ENCODE results near the gene TNFRSF25. TPM values are rescaled to one million over a fixed set of nuclear protein-coding genes. Genes with fewer than 3 reads are reported as not detected.

Gene TNFRSF25
- total RNA-seq, 1 donor from 2014 or later = 20.5 TPM

DNA sequence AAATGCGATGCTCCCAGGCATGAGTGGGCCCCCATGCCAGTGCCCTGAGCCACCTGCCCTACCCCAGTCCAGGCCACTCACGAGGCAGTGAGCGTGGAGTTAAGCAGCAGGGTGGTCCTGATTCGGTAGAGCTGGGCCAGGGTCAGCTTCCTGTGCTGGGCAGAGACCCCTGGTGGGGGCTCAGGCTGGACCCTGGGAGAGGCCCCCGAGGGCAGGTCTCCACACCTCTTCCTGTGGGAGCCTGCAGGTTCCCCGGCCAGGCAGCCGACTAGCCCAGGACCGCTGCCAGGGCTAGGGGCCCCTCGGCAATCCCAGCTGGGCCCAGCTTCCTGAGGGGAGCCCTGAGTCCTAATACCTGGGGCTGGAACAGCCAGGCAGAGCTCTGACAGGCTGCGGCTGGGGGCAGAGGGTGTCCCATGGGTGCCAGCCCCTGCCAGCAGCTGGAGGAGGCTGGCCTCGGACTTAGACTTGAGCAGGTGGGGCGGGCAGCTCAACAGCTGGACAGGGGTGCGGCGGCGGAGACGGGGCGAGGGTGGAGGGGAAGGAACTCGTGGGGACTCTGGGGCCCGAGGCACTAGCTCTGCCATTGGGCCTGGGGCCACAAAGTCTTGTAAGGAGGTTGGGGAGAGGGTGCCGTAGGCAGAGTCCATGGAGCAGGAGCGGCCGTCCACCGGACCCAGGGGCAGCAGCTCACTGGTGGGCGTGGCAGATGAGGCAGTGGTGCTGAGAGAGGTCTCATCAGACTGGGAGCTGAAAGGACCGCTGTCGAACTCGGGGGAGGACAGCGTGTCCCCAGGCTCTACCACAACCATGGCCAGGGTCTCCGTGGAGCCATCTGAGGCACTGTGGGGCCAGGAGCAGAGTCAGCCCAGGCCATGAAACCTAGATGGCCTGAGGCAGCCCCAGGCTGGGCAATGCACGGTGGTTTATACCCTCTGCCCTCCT is 2.0 kb upstream of the TNFRSF25 start:
- FAIRE-seq (no peak), DNase-seq (ENCODE audit: low read depth) (no peak)
- no peak overlapping the region for H3K4me3 ChIP-seq (ENCODE audit: low read depth, low read length)
- H3K27me3 ChIP-seq (ENCODE audit: control insufficient read depth, insufficient read depth, low read length) = no peaks in the 10 kb centered on the region
- peaks cover 58% of the 10 kb centered on the region for H3K36me3 ChIP-seq (ENCODE audit: control insufficient read depth, insufficient read depth, low read length)
- no peak for TF ChIP-seq CTCF (IDR thresholded peaks at IDR 0.05; ENCODE audit: insufficient read depth, low read length, severe bottlenecking)

GRCh38 chr1:6467224-6467623 is 1.3 kb upstream of the TNFRSF25 start:
- TF ChIP-seq CTCF (IDR thresholded peaks at IDR 0.05; ENCODE audit: insufficient read depth, low read length, severe bottlenecking) = no peak

DNA sequence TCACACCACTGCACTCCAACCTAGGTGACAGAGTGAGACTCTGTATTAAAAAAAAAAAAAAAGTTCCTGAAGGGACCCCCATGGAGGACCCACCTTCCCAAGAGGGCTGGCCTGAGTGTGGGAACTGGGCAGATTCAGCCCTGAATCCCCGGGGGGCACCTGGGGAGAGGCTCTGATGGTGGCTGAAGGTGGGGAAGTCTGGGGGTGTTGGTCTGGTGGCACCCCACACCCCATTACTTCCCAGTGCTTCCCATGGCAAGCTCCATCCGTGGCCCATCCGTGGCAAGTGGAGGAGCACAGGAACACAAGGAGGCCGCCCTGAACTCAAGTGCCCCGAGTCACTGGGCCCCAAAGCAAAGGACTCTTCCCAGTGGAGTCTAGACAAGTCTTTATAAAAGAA is 778 bp upstream of the TNFRSF25 start:
- H3K4me3 ChIP-seq (ENCODE audit: low read depth, low read length) = no peak overlapping the region
- DNase-seq (ENCODE audit: low read depth) = no peak
- no peaks in the 10 kb centered on the region for H3K27me3 ChIP-seq (ENCODE audit: control insufficient read depth, insufficient read depth, low read length)
- no peak for TF ChIP-seq CTCF (IDR thresholded peaks at IDR 0.05; ENCODE audit: insufficient read depth, low read length, severe bottlenecking)
- FAIRE-seq = no peak
- peaks cover 64% of the 10 kb centered on the region for H3K36me3 ChIP-seq (ENCODE audit: control insufficient read depth, insufficient read depth, low read length)

More at GRCh38 chr1:6467224-6467623, 1.3 kb upstream of the TNFRSF25 start:
- Histone ChIP-seq H3K27me3 (ENCODE audit: control insufficient read depth, insufficient read depth, low read length) (no peaks in the 10 kb centered on the region), H3K36me3 (ENCODE audit: control insufficient read depth, insufficient read depth, low read length) (peaks cover 59% of the 10 kb centered on the region), H3K4me3 (ENCODE audit: low read depth, low read length) (no peak overlapping the region)
- DNase-seq (ENCODE audit: low read depth) (no peak), FAIRE-seq (no peak)

DNA sequence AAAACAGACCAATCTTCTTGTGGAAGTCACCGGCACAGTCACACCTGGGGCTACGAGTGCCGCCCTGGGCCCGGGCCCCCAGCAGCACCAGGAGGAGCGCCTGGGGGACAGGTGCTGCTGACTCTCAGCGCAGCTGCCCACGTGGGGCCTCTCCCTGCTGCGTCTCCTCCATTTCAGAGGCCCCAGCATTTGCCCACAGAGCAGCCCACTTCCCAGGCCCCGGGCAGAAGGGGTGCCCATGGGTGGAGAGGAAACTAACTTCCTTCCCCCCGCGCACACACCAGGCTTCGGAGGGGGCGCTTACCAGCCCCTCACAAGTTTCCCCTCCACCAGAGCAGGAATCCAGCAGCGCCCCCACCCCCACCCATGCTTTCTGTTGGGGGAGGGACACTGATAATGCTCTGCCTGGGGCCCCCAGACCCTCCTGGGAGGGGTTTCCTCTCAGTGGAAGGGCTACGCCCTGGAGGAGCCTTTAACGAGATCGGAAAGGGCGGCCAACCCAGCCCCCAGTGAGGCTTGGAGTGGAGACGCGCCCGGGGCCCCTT is 440 bp downstream of the TNFRSF25 start:
- H3K27me3 ChIP-seq (ENCODE audit: control insufficient read depth, insufficient read depth, low read length) = no peaks in the 10 kb centered on the region
- no peak overlapping the region for H3K4me3 ChIP-seq (ENCODE audit: low read depth, low read length)
- peaks cover 58% of the 10 kb centered on the region for H3K36me3 ChIP-seq (ENCODE audit: control insufficient read depth, insufficient read depth, low read length)
- DNase-seq (ENCODE audit: low read depth) = no peak
- TF ChIP-seq CTCF (IDR thresholded peaks at IDR 0.05; ENCODE audit: insufficient read depth, low read length, severe bottlenecking) = no peak
- no peak for FAIRE-seq

GRCh38 chr1:6464915-6465314 is 1.1 kb downstream of the TNFRSF25 start:
- FAIRE-seq (no peak), DNase-seq (ENCODE audit: low read depth) (no peak)
- H3K27me3 ChIP-seq (ENCODE audit: control insufficient read depth, insufficient read depth, low read length) = no peaks in the 10 kb centered on the region
- no peak overlapping the region for H3K4me3 ChIP-seq (ENCODE audit: low read depth, low read length)
- peaks cover 52% of the 10 kb centered on the region for H3K36me3 ChIP-seq (ENCODE audit: control insufficient read depth, insufficient read depth, low read length)
- no peak for TF ChIP-seq CTCF (IDR thresholded peaks at IDR 0.05; ENCODE audit: insufficient read depth, low read length, severe bottlenecking)
